G401 (cell line): ENCODE data around the gene WHAMM. TPM values are rescaled to one million over a fixed set of nuclear protein-coding genes. Genes with fewer than 3 reads are reported as not detected.

Experiments
- DNase-seq: peaks from one replicate; pipeline ENCODE4 v3.0.0-alpha.2; 2015; ENCODE audit warnings: low spot score
- in situ Hi-C: cut with HindIII; loops from 2 replicates; pipeline ENCODE4 v1.10.0; 2016; ENCODE audit warnings: low sequenced_read_pairs, mixed read lengths
- total RNA-seq: library from RNA; depleted of rRNA; stranded (reverse); fragments of >200 nt; shearing (Covaris generic); gene quantifications from 2 replicates; pipeline ENCODE4 v1.2.3, GENCODE V29; 2014

The WHAMM gene
- total RNA-seq, 1 experiment from 2014 or later: 8.2 TPM

GRCh38 chr15:82832601-82833361 is 23.4 kb downstream of the WHAMM start:
- DNase-seq: no peak
- in situ Hi-C loops: no loop called here

- no peak for DNase-seq
- in situ Hi-C loops: no loop called here
These were observed 23.9 kb downstream of the WHAMM start for GRCh38 chr15:82833362-82833682.

GRCh38 chr15:82835391-82835917 is 26.0 kb downstream of the WHAMM start:
- DNase-seq: no peak
- in situ Hi-C loops: no loop called here

GRCh38 chr15:82838096-82838735 is 28.8 kb downstream of the WHAMM start:
- in situ Hi-C loops: no loop called here
- DNase-seq: no peak

- in situ Hi-C loops: no loop called here
- no peak for DNase-seq
These were observed 29.7 kb downstream of the WHAMM start for GRCh38 chr15:82839136-82839535.

- DNase-seq: no peak
- in situ Hi-C loops: no loop called here
These were observed 30.7 kb downstream of the WHAMM start for GRCh38 chr15:82840166-82840565.

- in situ Hi-C loops: no loop called here
- DNase-seq: no peak
These were observed 34.1 kb downstream of the WHAMM start for GRCh38 chr15:82843566-82843965.

GRCh38 chr15:82845686-82846085 is 36.3 kb downstream of the WHAMM start:
- no peak for DNase-seq
- in situ Hi-C loops: no loop called here

- in situ Hi-C loops: no loop called here
- no peak for DNase-seq
These were observed 37.2 kb downstream of the WHAMM start for GRCh38 chr15:82846621-82847020.

GRCh38 chr15:82847703-82848102 is 38.3 kb downstream of the WHAMM start:
- in situ Hi-C loops: no loop called here
- no peak for DNase-seq

- no peak for DNase-seq
- in situ Hi-C loops: no loop called here
These were observed 39.0 kb downstream of the WHAMM start for GRCh38 chr15:82848241-82848993.

- in situ Hi-C loops: no loop called here
- DNase-seq: peak; percentile 95
These were observed 40.4 kb downstream of the WHAMM start for GRCh38 chr15:82849556-82850512.

- in situ Hi-C loops: no loop called here
- DNase-seq: peak; percentile 67
These were observed 41.3 kb downstream of the WHAMM start for GRCh38 chr15:82850731-82851130.

- in situ Hi-C loops: no loop called here
- DNase-seq: no peak
These were observed 42.0 kb downstream of the WHAMM start for GRCh38 chr15:82851306-82851850.

- in situ Hi-C loops: no loop called here
- no peak for DNase-seq
These were observed 42.6 kb downstream of the WHAMM start for GRCh38 chr15:82851981-82852511.

GRCh38 chr15:82852941-82853561 is 43.6 kb downstream of the WHAMM start:
- no peak for DNase-seq
- in situ Hi-C loops: no loop called here

GRCh38 chr15:82854554-82854953 is 45.1 kb downstream of the WHAMM start:
- DNase-seq: no peak
- in situ Hi-C loops: no loop called here
